Measurements from ENCODE around the gene GNAL. TPM values are rescaled to one million over a fixed set of nuclear protein-coding genes. Genes with fewer than 3 reads are reported as not detected.

The GNAL gene
- total RNA-seq, 1 donor from 2014 or later, result 26.8 TPM

DNA sequence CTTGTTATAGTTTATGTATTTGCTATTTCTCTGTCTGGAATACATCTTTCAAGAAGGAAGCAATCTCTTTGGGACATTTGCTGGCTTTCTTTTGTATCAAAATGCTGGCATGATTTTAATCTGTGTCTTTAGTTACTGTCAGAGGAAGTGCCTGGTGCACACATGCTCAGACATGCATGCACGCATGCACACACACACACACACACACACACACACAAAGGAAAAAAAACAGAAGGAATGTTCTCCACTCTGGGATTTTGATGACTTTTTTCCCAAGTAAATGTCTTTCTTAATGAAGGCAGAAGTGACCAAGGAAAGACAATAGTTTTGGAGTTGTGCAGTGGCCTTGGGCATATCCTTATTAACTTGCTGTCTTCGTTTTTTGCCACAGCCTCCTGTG, 6.7 kb downstream of the GNAL start:
- no peak overlapping the region for H3K9ac ChIP-seq
- no peak overlapping the region for H2AFZ ChIP-seq (replicated peaks)
- no peaks in the 10 kb centered on the region for H3K4me1 ChIP-seq

DNA sequence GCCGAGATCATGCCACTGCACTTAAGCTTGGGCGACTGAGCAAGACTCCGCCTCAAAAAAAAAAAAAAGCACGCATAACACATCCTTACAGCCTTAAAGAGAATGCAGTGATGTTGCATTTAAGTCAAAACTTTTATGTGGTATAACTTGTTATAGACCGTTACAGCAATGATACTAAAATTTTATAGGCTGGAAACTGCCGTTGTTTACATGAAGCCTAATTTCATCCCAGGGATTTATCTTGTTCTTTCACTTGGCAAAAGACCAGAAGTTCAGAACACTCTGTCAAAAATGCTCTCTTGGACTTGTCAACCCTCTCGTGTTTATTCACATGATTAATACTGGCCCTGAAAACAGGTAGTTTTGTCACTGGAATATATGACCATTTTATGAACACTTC, 7.4 kb downstream of the GNAL start:
- DNase-seq (ENCODE audit: low spot score), result no peak
- no peaks in the 10 kb centered on the region for H3K9me3 ChIP-seq (ENCODE audit: low read depth)
- no peak overlapping the region for H3K9ac ChIP-seq
- H3K27ac ChIP-seq, result no peak overlapping the region
- H3K27me3 Mint-ChIP-seq (ENCODE audit: insufficient read depth, low read depth), result peaks cover 6% of the 10 kb centered on the region
- H2AFZ ChIP-seq (replicated peaks), result no peak overlapping the region
- no peak overlapping the region for H3K4me2 ChIP-seq
- H3K9me3 Mint-ChIP-seq, result no peaks in the 10 kb centered on the region
- no peak overlapping the region for H3K4me3 Mint-ChIP-seq
- no peaks in the 10 kb centered on the region for H4K20me1 ChIP-seq (ENCODE audit: low read depth)
- no peak for TF ChIP-seq EZH2 (IDR thresholded peaks at IDR 0.05)
- TF ChIP-seq, protein P1, sequence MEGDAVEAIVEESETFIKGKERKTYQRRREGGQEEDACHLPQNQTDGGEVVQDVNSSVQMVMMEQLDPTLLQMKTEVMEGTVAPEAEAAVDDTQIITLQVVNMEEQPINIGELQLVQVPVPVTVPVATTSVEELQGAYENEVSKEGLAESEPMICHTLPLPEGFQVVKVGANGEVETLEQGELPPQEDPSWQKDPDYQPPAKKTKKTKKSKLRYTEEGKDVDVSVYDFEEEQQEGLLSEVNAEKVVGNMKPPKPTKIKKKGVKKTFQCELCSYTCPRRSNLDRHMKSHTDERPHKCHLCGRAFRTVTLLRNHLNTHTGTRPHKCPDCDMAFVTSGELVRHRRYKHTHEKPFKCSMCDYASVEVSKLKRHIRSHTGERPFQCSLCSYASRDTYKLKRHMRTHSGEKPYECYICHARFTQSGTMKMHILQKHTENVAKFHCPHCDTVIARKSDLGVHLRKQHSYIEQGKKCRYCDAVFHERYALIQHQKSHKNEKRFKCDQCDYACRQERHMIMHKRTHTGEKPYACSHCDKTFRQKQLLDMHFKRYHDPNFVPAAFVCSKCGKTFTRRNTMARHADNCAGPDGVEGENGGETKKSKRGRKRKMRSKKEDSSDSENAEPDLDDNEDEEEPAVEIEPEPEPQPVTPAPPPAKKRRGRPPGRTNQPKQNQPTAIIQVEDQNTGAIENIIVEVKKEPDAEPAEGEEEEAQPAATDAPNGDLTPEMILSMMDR (IDR thresholded peaks at IDR 0.05), result no peak
- TF ChIP-seq EZH2phosphoT487 (IDR thresholded peaks at IDR 0.05), result no peak
- H3K4me1 ChIP-seq, result no peaks in the 10 kb centered on the region
- no peaks in the 10 kb centered on the region for H3K36me3 ChIP-seq
- H3K4me3 ChIP-seq, result no peak overlapping the region
- no peaks in the 10 kb centered on the region for H3K4me1 Mint-ChIP-seq
- H3K36me3 Mint-ChIP-seq, result no peaks in the 10 kb centered on the region
- no peaks in the 10 kb centered on the region for H3F3A ChIP-seq (ENCODE audit: low read depth)
- no peaks in the 10 kb centered on the region for H3K79me2 ChIP-seq (ENCODE audit: low read depth)
- H3K27me3 ChIP-seq, result peaks cover 5% of the 10 kb centered on the region
- H3K27ac Mint-ChIP-seq, result no peak overlapping the region

More for the DNA sequence above, 6.7 kb downstream of the GNAL start:
- H3K27ac Mint-ChIP-seq, result no peak overlapping the region
- H3K36me3 Mint-ChIP-seq, result no peaks in the 10 kb centered on the region
- no peaks in the 10 kb centered on the region for H3K4me1 Mint-ChIP-seq
- Histone ChIP-seq H3K79me2 (ENCODE audit: low read depth) (no peaks in the 10 kb centered on the region), H3K4me2 (no peak overlapping the region), H3K9me3 (ENCODE audit: low read depth) (no peaks in the 10 kb centered on the region), H3K4me3 (no peak overlapping the region), H3K27me3 (peaks cover 5% of the 10 kb centered on the region), H3F3A (ENCODE audit: low read depth) (no peaks in the 10 kb centered on the region), H3K27ac (no peak overlapping the region), H3K36me3 (no peaks in the 10 kb centered on the region), H4K20me1 (ENCODE audit: low read depth) (no peaks in the 10 kb centered on the region)
- H3K9me3 Mint-ChIP-seq, result no peaks in the 10 kb centered on the region
- H3K4me3 Mint-ChIP-seq, result no peak overlapping the region
- TF ChIP-seq EZH2 (IDR thresholded peaks at IDR 0.05) (no peak), EZH2phosphoT487 (IDR thresholded peaks at IDR 0.05) (no peak)
- TF ChIP-seq, protein P1 (IDR thresholded peaks at IDR 0.05), result no peak
- no peak for DNase-seq (ENCODE audit: low spot score)
- H3K27me3 Mint-ChIP-seq (ENCODE audit: insufficient read depth, low read depth), result peaks cover 6% of the 10 kb centered on the region

DNA sequence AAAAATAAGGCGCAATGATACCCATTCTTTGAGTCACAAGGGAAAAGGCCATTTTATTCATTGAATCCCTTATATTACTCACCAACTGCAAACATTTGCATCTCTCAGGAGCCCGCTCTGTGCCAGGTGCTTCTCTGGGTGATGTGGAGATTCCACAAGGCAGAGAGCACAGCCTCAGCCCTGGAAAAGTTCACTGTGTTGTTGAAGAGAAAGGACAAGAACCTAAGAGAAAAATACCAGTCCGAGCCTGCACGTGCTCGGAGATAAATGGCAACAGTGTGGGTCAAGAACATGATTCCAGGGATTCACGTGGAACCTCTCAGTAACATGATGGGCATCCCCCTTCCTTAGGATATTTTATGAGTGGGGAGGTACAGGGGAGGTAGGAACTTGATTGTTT, 11.8 kb downstream of the GNAL start:
- Mint-ChIP-seq H3K27ac (no peak overlapping the region), H3K4me3 (no peak overlapping the region), H3K4me1 (no peaks in the 10 kb centered on the region), H3K36me3 (no peaks in the 10 kb centered on the region), H3K27me3 (ENCODE audit: insufficient read depth, low read depth) (peaks cover 12% of the 10 kb centered on the region), H3K9me3 (no peaks in the 10 kb centered on the region)
- H3K79me2 ChIP-seq (ENCODE audit: low read depth), result no peaks in the 10 kb centered on the region
- H3K9me3 ChIP-seq (ENCODE audit: low read depth), result no peaks in the 10 kb centered on the region
- TF ChIP-seq EZH2phosphoT487 (IDR thresholded peaks at IDR 0.05) (no peak), EZH2 (IDR thresholded peaks at IDR 0.05) (no peak)
- TF ChIP-seq, protein P1 (IDR thresholded peaks at IDR 0.05), result no peak
- H3F3A ChIP-seq (ENCODE audit: low read depth), result no peaks in the 10 kb centered on the region
- H3K27ac ChIP-seq, result no peak overlapping the region
- no peak for DNase-seq (ENCODE audit: low spot score)
- H2AFZ ChIP-seq (replicated peaks), result no peak overlapping the region
- H3K9ac ChIP-seq, result no peak overlapping the region
- no peaks in the 10 kb centered on the region for H3K4me1 ChIP-seq
- H3K27me3 ChIP-seq, result no peaks in the 10 kb centered on the region
- no peaks in the 10 kb centered on the region for H4K20me1 ChIP-seq (ENCODE audit: low read depth)
- H3K4me2 ChIP-seq, result no peak overlapping the region
- no peaks in the 10 kb centered on the region for H3K36me3 ChIP-seq
- no peak overlapping the region for H3K4me3 ChIP-seq

Measured in neural progenitor cell (in vitro differentiated cells).